ENCODE data around the gene GTF3A. TPM values are rescaled to one million over a fixed set of nuclear protein-coding genes. Genes with fewer than 3 reads are reported as not detected.

The GTF3A gene
- total RNA-seq, 2 experiments from 2014 or later, result 129 to 132 TPM

DNA sequence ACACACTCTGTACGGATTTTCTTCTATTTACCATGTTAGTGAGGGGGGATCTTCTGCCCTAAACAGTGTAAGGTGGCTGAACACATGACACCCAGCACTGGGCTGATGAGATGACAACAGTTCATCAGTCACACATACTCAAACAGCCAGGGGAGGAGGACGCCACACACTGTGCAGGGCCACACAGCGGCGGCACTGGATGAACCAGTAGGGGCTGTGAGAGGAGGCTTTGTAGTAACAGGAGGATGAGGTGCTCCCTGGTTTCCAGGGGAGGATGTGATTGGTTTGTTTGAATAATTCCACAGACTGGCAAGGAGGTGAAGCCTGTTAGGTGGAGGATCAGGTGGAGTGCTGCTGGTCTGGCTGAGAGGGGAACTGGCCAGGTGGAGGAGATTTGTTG lies 16.3 kb upstream of the GTF3A start:
- Mint-ChIP-seq H3K9me3 (no peaks in the 10 kb centered on the region), H3K4me1 (ENCODE audit: low read depth) (no peaks in the 10 kb centered on the region), H3K4me3 (no peak overlapping the region), H3K27ac (no peak overlapping the region), H3K36me3 (ENCODE audit: low read depth) (no peaks in the 10 kb centered on the region), H3K27me3 (peaks cover 17% of the 10 kb centered on the region)
- ATAC-seq (ENCODE audit: poor library complexity), result no peak
- H3K27me3 ChIP-seq (ENCODE audit: control insufficient read depth in 1 of 2, insufficient read depth in 2 of 2, low read length in 2 of 2), result peaks cover 0 to 2% of the 10 kb centered on the region in 2 experiments
- no peaks in the 10 kb centered on the region for H3K36me3 ChIP-seq (ENCODE audit: insufficient read depth, low read length)
- no peak overlapping the region for H3K4me3 ChIP-seq (ENCODE audit: low read length)
- ChIA-PET POLR2A (no interaction called here), CTCF (no interaction called here)
- no peak overlapping the region for H3K27ac ChIP-seq (ENCODE audit: low read depth in 1 of 2, low read length in 2 of 2)
- no peaks in the 10 kb centered on the region for H3K9me3 ChIP-seq (ENCODE audit: control insufficient read depth in 1 of 2, insufficient read depth in 1 of 2, low read length in 2 of 2)
- intact Hi-C loops (cut with DNase I, micrococcal nuclease), result loop anchor here (1.0 to 10.0 kb wide), 7 partner anchors 11 to 374 kb away; no protein-coding TSS in a partner anchor
- H3K4me1 ChIP-seq (ENCODE audit: insufficient read depth, low read length), result peaks cover 4% of the 10 kb centered on the region
- TF ChIP-seq, protein P1, sequence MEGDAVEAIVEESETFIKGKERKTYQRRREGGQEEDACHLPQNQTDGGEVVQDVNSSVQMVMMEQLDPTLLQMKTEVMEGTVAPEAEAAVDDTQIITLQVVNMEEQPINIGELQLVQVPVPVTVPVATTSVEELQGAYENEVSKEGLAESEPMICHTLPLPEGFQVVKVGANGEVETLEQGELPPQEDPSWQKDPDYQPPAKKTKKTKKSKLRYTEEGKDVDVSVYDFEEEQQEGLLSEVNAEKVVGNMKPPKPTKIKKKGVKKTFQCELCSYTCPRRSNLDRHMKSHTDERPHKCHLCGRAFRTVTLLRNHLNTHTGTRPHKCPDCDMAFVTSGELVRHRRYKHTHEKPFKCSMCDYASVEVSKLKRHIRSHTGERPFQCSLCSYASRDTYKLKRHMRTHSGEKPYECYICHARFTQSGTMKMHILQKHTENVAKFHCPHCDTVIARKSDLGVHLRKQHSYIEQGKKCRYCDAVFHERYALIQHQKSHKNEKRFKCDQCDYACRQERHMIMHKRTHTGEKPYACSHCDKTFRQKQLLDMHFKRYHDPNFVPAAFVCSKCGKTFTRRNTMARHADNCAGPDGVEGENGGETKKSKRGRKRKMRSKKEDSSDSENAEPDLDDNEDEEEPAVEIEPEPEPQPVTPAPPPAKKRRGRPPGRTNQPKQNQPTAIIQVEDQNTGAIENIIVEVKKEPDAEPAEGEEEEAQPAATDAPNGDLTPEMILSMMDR (IDR thresholded peaks at IDR 0.05), result no peak
- no peak for DNase-seq

DNA sequence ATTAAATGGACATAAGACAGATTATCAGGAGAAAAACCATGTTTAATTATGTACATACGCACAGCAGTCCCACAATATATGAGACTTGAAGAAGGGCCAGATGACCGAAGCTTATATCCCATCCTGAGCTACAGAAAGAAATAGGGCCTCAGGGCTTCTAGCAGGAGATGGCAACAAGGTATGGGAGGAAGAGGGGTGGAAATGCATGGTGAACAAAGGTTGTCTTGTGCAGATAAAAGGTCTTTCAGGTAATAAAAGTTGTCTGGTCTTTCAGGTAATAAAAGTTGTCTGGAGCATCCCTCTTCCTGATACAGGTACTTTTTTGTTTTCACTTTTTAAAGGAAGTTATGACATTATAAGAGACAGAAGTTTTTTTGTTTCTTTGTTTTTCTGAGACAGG lies 15.4 kb upstream of the GTF3A start:
- ATAC-seq (ENCODE audit: poor library complexity) (no peak), DNase-seq (no peak)
- no peaks in the 10 kb centered on the region for H3K9me3 ChIP-seq (ENCODE audit: control insufficient read depth in 1 of 2, insufficient read depth in 1 of 2, low read length in 2 of 2)
- no peak overlapping the region for H3K27ac ChIP-seq (ENCODE audit: low read depth in 1 of 2, low read length in 2 of 2)
- Mint-ChIP-seq H3K36me3 (ENCODE audit: low read depth) (no peaks in the 10 kb centered on the region), H3K27me3 (peaks cover 17% of the 10 kb centered on the region), H3K27ac (no peak overlapping the region), H3K4me3 (no peak overlapping the region), H3K9me3 (no peaks in the 10 kb centered on the region), H3K4me1 (ENCODE audit: low read depth) (no peaks in the 10 kb centered on the region)
- peaks cover 0 to 2% of the 10 kb centered on the region in 2 experiments for H3K27me3 ChIP-seq (ENCODE audit: control insufficient read depth in 1 of 2, insufficient read depth in 2 of 2, low read length in 2 of 2)
- H3K4me3 ChIP-seq (ENCODE audit: low read length), result no peak overlapping the region
- TF ChIP-seq, protein P1 (IDR thresholded peaks at IDR 0.05), result no peak
- H3K36me3 ChIP-seq (ENCODE audit: insufficient read depth, low read length), result no peaks in the 10 kb centered on the region
- peaks cover 4% of the 10 kb centered on the region for H3K4me1 ChIP-seq (ENCODE audit: insufficient read depth, low read length)
- intact Hi-C loops (cut with DNase I, micrococcal nuclease), result loop anchor here (5.0 to 10.0 kb wide), 6 partner anchors 73 to 373 kb away; no protein-coding TSS in a partner anchor
- ChIA-PET CTCF (no interaction called here), POLR2A (no interaction called here)

DNA sequence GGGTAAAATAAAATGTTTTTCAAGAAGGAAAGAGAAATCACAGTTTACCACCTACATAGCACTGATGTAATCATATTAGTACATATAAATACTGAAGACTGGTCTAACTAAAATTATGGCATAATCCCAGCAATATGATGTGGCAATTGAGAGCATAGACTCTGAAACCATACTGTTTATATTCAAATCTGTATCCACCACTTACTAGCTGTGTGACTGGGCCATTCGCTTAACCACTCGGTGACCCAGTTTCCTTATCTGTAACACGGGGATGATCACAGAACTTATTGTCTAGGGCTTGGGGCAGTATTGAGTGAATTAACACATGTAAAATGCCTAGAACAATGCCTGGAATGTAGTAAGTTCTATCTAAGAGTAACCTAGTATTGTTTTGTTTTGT lies 13.1 kb upstream of the GTF3A start:
- DNase-seq (no peak), ATAC-seq (ENCODE audit: poor library complexity) (no peak)
- POLR2A ChIA-PET, result interaction anchor here (1.2 kb wide), 1 partner anchor 17 kb away, joined by 3 read pairs; no protein-coding TSS in a partner anchor
- Histone ChIP-seq H3K4me1 (ENCODE audit: insufficient read depth, low read length) (peaks cover 3% of the 10 kb centered on the region), H3K9me3 (ENCODE audit: control insufficient read depth in 1 of 2, insufficient read depth in 1 of 2, low read length in 2 of 2) (no peaks in the 10 kb centered on the region), H3K27me3 (ENCODE audit: control insufficient read depth in 1 of 2, insufficient read depth in 2 of 2, low read length in 2 of 2) (peaks cover 0 to 2% of the 10 kb centered on the region in 2 experiments), H3K36me3 (ENCODE audit: insufficient read depth, low read length) (no peaks in the 10 kb centered on the region), H3K27ac (ENCODE audit: low read depth in 1 of 2, low read length in 2 of 2) (no peak overlapping the region), H3K4me3 (ENCODE audit: low read length) (no peak overlapping the region)
- no peak overlapping the region for H3K27ac Mint-ChIP-seq
- TF ChIP-seq, protein P1 (IDR thresholded peaks at IDR 0.05), result no peak
- CTCF ChIA-PET, result no interaction called here
- no peak overlapping the region for H3K4me3 Mint-ChIP-seq
- no peaks in the 10 kb centered on the region for H3K4me1 Mint-ChIP-seq (ENCODE audit: low read depth)
- no peaks in the 10 kb centered on the region for H3K9me3 Mint-ChIP-seq
- intact Hi-C loops (cut with DNase I, micrococcal nuclease), result no loop called here
- H3K36me3 Mint-ChIP-seq (ENCODE audit: low read depth), result no peaks in the 10 kb centered on the region
- peaks cover 17% of the 10 kb centered on the region for H3K27me3 Mint-ChIP-seq
